DND-41 (cell line): ENCODE results near the gene MYOM1.

ENCODE experiments used
- CTCF ChIP-seq: IDR thresholded peaks from 2 replicates; pipeline ENCODE4 v1.5.1; 2012; ENCODE audit warnings: borderline replicate concordance, low read length, moderate library complexity, mild to moderate bottlenecking; ENCODE audit not compliant: poor library complexity, severe bottlenecking; ENCODE audit errors: extremely low read depth
- EZH2 ChIP-seq: IDR thresholded peaks from 3 replicates; pipeline ENCODE4 v1.6.1; 2012; ENCODE audit warnings: borderline replicate concordance, low read depth, mild to moderate bottlenecking, moderate library complexity, low read length, inconsistent platforms; ENCODE audit not compliant: severe bottlenecking

GRCh38 chr18:3058328-3059191 is 161.2 kb downstream of the MYOM1 start:
- TF ChIP-seq CTCF (no peak), EZH2 (no peak)
